Mucosa of descending colon (tissue), 3 donors: ENCODE measurements around the gene LIF. TPM values are rescaled to one million over a fixed set of nuclear protein-coding genes. Genes with fewer than 3 reads are reported as not detected.
A peak's percentile ranks its signal among the peaks of the same experiment; 100 is the strongest.

Experiments used
- ATAC-seq: fragments of 200-7000 bp; cut with Tn5 transposase; one replicate; pipeline ENCODE4 v1.9.1; 2020; ENCODE audit warnings: mild to moderate bottlenecking, moderate library complexity
- DNase-seq, 3 donors: peaks; one replicate each; pipeline ENCODE4 v3.0.0-alpha.2; 2020
- H3K36me3 ChIP-seq: fragments of 200-600 bp; one replicate; pipeline ENCODE4 v1.8.0; 2021; ENCODE audit warnings: low read depth, mild to moderate bottlenecking
- H3K4me1 ChIP-seq: fragments of 200-600 bp; one replicate; pipeline ENCODE4 v1.8.0; 2021; ENCODE audit warnings: low read depth, mild to moderate bottlenecking
- H3K4me3 ChIP-seq: fragments of 200-600 bp; one replicate; pipeline ENCODE4 v1.8.0; 2021; ENCODE audit warnings: mild to moderate bottlenecking
- H3K9me3 ChIP-seq: fragments of 200-600 bp; one replicate; pipeline ENCODE4 v1.8.0; 2021; ENCODE audit warnings: mild to moderate bottlenecking
- intact Hi-C, 2 donors: fragments of 100-400 bp; cut with DNase I in 1 of 2; cut with micrococcal nuclease in 1 of 2; formaldehyde crosslinking; loops; one replicate each; pipeline versions ENCODE4 v1.11.0 to v1.11.1; 2022; cut with DNase I, micrococcal nuclease
- total RNA-seq, 3 donors: library from RNA; stranded (reverse); fragmentation: NEBNext Ultra II Directional in 2 of 3; extraction: Animal tissue kit (Norgen Biotek cat#: 25700) in 2 of 3; gene quantifications; one replicate each; pipeline versions ENCODE4 v1.2.1 to v1.2.4, GENCODE V29; 2021 to 2023
- TF ChIP-seq, protein P1 (sequence below): fragments of 200-600 bp; IDR thresholded peaks from one replicate; pipeline ENCODE4 v1.8.0; 2022; ENCODE audit warnings: antibody characterized with exemption, mild to moderate bottlenecking
- donor health status: DM: no; HTN: no; CAD: no; lungs with moderate emphysema.
- donor health status: DM: no; HTN: no; CAD: no.
- donor health status: DM: no; HTN: yes; CAD: no.

Gene LIF
- total RNA-seq, 3 donors from 2014 or later, result 9.1 to 10.0 (median 9.9) TPM

DNA sequence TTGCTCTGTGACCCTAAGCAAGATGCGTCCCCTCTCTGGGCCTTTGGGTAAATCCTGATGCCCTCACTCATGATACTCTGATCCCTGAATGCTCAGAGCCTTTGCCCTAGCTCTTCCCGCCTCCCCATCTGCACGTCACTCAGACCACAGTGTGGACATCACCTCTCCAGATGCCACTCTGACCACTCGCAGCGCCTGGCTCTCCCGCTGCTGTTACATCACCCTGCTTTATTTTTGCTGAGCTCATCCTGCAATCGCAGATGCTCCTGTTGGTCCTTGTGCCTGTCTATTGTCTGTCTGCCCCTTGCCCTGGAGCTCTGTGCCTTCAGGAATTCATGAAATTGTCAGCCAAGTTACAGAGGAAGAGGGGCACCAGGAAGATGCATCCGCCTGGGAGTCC is 14.6 kb upstream of the LIF start:
- no peaks in the 10 kb centered on the region for H3K36me3 ChIP-seq
- ATAC-seq (no peak), DNase-seq (no peak)
- peaks cover 7% of the 10 kb centered on the region for H3K4me1 ChIP-seq
- H3K4me3 ChIP-seq, result no peak overlapping the region
- intact Hi-C loops, result no loop called here
- H3K9me3 ChIP-seq, result no peaks in the 10 kb centered on the region
- TF ChIP-seq, protein P1, sequence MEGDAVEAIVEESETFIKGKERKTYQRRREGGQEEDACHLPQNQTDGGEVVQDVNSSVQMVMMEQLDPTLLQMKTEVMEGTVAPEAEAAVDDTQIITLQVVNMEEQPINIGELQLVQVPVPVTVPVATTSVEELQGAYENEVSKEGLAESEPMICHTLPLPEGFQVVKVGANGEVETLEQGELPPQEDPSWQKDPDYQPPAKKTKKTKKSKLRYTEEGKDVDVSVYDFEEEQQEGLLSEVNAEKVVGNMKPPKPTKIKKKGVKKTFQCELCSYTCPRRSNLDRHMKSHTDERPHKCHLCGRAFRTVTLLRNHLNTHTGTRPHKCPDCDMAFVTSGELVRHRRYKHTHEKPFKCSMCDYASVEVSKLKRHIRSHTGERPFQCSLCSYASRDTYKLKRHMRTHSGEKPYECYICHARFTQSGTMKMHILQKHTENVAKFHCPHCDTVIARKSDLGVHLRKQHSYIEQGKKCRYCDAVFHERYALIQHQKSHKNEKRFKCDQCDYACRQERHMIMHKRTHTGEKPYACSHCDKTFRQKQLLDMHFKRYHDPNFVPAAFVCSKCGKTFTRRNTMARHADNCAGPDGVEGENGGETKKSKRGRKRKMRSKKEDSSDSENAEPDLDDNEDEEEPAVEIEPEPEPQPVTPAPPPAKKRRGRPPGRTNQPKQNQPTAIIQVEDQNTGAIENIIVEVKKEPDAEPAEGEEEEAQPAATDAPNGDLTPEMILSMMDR, result no peak

DNA sequence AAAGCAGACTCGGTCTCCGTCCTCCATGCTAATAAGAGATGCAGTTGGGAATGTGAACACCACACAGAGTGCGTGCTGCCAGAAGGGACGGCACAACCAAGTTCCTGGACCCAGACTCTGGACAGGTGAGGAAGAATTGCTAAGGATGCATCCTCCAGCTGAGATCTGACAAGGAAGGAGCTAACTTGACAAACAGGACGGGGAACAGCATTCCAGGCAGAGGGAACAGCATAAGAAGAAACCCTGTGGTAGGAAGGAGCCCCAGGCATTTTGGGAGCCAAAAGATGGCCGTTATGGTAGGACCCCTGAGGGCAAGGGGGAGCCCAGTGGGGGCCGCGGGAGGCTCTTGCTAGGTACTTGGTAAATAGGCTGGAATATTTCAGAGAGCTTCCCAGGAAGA is 14.1 kb upstream of the LIF start:
- no peaks in the 10 kb centered on the region for H3K36me3 ChIP-seq
- H3K9me3 ChIP-seq, result no peaks in the 10 kb centered on the region
- H3K4me1 ChIP-seq, result peaks cover 11% of the 10 kb centered on the region
- intact Hi-C loops, result no loop called here
- ATAC-seq (no peak), DNase-seq (no peak)
- H3K4me3 ChIP-seq, result no peak overlapping the region
- TF ChIP-seq, protein P1, result no peak

DNA sequence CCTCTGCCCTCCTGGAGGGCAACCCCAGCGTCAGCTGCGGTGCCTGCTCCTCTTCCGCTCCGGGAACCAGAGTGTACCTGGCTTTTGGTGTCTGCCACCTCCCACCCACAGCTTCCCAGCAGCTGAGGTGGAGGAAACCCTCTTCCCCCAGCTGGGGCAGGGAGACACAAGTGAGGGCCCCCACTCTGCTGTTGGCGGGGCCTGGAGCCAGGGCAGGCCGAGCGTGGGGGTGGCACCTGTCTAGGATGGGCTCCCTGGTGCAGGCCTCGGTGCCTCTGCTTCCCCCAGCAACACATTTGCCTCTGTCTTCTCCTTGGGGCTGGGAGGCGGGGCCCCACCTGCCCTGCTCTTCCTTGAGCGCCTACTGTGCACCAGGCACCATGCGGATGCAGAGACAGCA is 13.7 kb upstream of the LIF start:
- DNase-seq (no peak), ATAC-seq (no peak)
- H3K4me3 ChIP-seq, result no peak overlapping the region
- H3K36me3 ChIP-seq, result no peaks in the 10 kb centered on the region
- intact Hi-C loops, result no loop called here
- TF ChIP-seq, protein P1, result no peak
- H3K9me3 ChIP-seq, result no peaks in the 10 kb centered on the region
- peaks cover 12% of the 10 kb centered on the region for H3K4me1 ChIP-seq

DNA sequence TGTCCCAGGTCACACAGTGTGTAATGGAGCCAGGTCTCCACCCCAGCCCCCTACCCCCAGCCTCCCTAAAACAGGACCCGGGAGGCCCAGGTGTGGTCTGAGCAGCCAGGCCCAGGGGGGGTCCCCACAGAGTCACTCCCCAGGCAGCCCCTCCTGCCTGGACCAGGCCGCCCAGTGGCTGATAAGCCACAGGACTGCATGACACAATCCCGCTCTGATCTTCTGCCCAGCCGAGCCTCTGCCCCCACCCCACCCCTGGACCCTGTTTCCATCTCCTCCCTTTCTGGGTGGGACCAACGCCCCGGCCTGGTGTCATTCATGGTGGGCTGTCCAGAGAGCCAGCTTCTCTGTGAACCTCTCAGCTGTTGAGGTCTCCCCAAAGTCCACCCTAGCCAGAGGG is 7.8 kb upstream of the LIF start:
- intact Hi-C loops, result loop anchor here in 1 of 2 donors (2.0 kb wide), 1 partner anchor 146 kb away; no protein-coding TSS in a partner anchor
- ATAC-seq (no peak), DNase-seq (no peak)
- peaks cover 26% of the 10 kb centered on the region for H3K4me1 ChIP-seq
- TF ChIP-seq, protein P1, result no peak
- H3K4me3 ChIP-seq, result no peak overlapping the region
- H3K9me3 ChIP-seq, result no peaks in the 10 kb centered on the region
- no peaks in the 10 kb centered on the region for H3K36me3 ChIP-seq

DNA sequence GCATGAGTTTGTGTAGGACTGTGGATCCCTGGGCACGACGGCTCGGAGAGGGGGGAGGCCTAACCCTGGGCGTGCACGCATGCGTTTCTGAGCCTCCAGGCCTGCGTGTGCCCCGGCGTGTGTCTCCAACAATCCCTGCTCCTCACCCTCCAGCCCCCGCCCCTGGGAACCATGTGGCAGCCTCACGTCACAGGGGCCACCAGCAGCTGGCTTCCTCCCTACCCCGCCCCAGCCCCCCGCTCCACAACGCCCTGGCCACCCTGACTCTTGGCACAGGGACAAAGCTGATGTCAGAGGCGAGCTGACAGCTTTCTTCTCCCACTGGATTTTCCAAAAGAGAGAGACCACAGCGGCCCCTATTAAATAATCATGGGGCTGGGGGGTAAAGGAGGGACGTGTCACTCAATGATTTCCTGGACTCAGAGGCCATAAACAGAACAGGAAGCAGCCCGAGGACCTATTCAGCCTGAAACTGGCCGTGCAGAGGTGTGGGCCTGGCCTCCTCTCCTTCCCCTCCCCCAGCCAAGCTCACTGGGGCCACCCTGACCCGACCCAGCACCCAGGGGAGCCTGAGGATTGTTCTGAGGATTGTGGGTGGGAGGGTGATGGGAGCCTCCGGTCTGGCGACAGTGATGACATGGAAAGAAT is 6.8 kb upstream of the LIF start:
- DNase-seq, result peak; percentile 84 to 87 (median 87)
- H3K4me1 ChIP-seq, result peaks cover 36% of the 10 kb centered on the region

More for the DNA sequence above, 6.8 kb upstream of the LIF start:
- no peaks in the 10 kb centered on the region for H3K36me3 ChIP-seq
- intact Hi-C loops, result no loop called here
- TF ChIP-seq, protein P1, result no peak
- ATAC-seq, result peak; percentile 31
- H3K9me3 ChIP-seq, result no peaks in the 10 kb centered on the region
- H3K4me3 ChIP-seq, result no peak overlapping the region
